ENCODE results near the gene ACSF2.

Gene ACSF2

GRCh38 chr17:50468304-50469207 is 42.5 kb downstream of the ACSF2 start, which contains the start of gene CHAD:
TSS of gene CHAD (minus strand) at chr17:50468880. CDS start at chr17:50468813, 67 bp downstream.
- Histone ChIP-seq H3K27ac (replicated peaks) (no peak within 1 kb of the TSS), H3K4me3 (replicated peaks; ENCODE audit: insufficient read depth, low read length) (no peak within 1 kb of the TSS), H3K27me3 (ENCODE audit: insufficient read depth, poor library complexity, severe bottlenecking) (peaks cover 23% of the 10 kb centered on the region)
- TF ChIP-seq REST (IDR thresholded peaks at IDR 0.05; ENCODE audit: insufficient replicate concordance, low read depth) (no peak), GABPA (IDR thresholded peaks at IDR 0.05; ENCODE audit: low read depth) (no peak), POLR2AphosphoS5 (IDR thresholded peaks at IDR 0.05; ENCODE audit: low read depth) (no peak), CTCF (IDR thresholded peaks at IDR 0.05; ENCODE audit: insufficient read depth, low read length) (no peak), SPI1 (IDR thresholded peaks at IDR 0.05; ENCODE audit: borderline replicate concordance, low read depth) (no peak)
- no peak for DNase-seq (ENCODE audit: low read depth in 1 of 2, low spot score in 1 of 2)

- Histone ChIP-seq H3K27me3 (ENCODE audit: insufficient read depth, poor library complexity, severe bottlenecking) (peaks cover 23% of the 10 kb centered on the region), H3K27ac (replicated peaks) (no peak overlapping the region), H3K4me3 (replicated peaks; ENCODE audit: insufficient read depth, low read length) (no peak overlapping the region)
- no peak for DNase-seq (ENCODE audit: low read depth in 1 of 2, low spot score in 1 of 2)
- TF ChIP-seq POLR2AphosphoS5 (IDR thresholded peaks at IDR 0.05; ENCODE audit: low read depth) (no peak), SPI1 (IDR thresholded peaks at IDR 0.05; ENCODE audit: borderline replicate concordance, low read depth) (no peak), REST (IDR thresholded peaks at IDR 0.05; ENCODE audit: insufficient replicate concordance, low read depth) (no peak), CTCF (IDR thresholded peaks at IDR 0.05; ENCODE audit: insufficient read depth, low read length) (no peak), GABPA (IDR thresholded peaks at IDR 0.05; ENCODE audit: low read depth) (no peak)
These were observed 43.2 kb downstream of the ACSF2 start for GRCh38 chr17:50469208-50469605.

GRCh38 chr17:50469671-50470305 is 43.8 kb downstream of the ACSF2 start:
- Histone ChIP-seq H3K27me3 (ENCODE audit: insufficient read depth, poor library complexity, severe bottlenecking) (peaks cover 23% of the 10 kb centered on the region), H3K4me3 (replicated peaks; ENCODE audit: insufficient read depth, low read length) (no peak overlapping the region), H3K27ac (replicated peaks) (no peak overlapping the region)
- TF ChIP-seq SPI1 (IDR thresholded peaks at IDR 0.05; ENCODE audit: borderline replicate concordance, low read depth) (no peak), CTCF (IDR thresholded peaks at IDR 0.05; ENCODE audit: insufficient read depth, low read length) (no peak), GABPA (IDR thresholded peaks at IDR 0.05; ENCODE audit: low read depth) (no peak), REST (IDR thresholded peaks at IDR 0.05; ENCODE audit: insufficient replicate concordance, low read depth) (no peak), POLR2AphosphoS5 (IDR thresholded peaks at IDR 0.05; ENCODE audit: low read depth) (no peak)
- no peak for DNase-seq (ENCODE audit: low read depth in 1 of 2, low spot score in 1 of 2)
